ENCODE results near the gene MOSMO.
A peak's percentile ranks its signal among the peaks of the same experiment; 100 is the strongest.
"Not testable (repeated sequence)": the region's sequence is repeated elsewhere in the genome, so short reads cannot be mapped to it uniquely, and the experiment has no call there.

The MOSMO gene

GRCh38 chr16:22003195-22003594 lies 4.7 kb upstream of the MOSMO start:
- no peak for DNase-seq

GRCh38 chr16:22004341-22004740 lies 3.6 kb upstream of the MOSMO start:
- DNase-seq = no peak

GRCh38 chr16:22005746-22006145 lies 2.2 kb upstream of the MOSMO start:
- DNase-seq = no peak

- no peak for DNase-seq
Measured at GRCh38 chr16:22006636-22007035, 1.3 kb upstream of the MOSMO start.

DNA sequence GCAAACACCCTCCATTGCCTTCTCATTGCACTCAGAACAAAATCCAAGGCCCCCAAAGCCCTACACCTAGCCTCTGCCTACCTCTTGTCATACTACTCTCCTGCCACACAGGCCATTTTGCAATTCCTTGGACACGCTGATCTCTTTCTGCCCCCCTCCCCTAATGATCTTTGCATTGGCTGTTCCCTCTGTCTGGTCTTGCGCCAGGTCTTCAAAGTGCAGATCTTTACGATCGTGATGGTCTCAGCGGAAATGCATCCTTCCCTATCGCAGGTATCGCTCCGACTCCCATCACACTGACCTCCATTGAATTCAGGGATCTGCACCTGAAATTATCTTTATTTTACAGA lies 777 bp upstream of the MOSMO start:
- DNase-seq = no peak

- peak in 2 of 4 experiments; percentile 16 to 19 for DNase-seq
Measured at GRCh38 chr16:22008215-22009059, 526 bp downstream of the MOSMO start.

GRCh38 chr16:22010902-22011301 lies 3.0 kb downstream of the MOSMO start:
- DNase-seq = no peak

DNA sequence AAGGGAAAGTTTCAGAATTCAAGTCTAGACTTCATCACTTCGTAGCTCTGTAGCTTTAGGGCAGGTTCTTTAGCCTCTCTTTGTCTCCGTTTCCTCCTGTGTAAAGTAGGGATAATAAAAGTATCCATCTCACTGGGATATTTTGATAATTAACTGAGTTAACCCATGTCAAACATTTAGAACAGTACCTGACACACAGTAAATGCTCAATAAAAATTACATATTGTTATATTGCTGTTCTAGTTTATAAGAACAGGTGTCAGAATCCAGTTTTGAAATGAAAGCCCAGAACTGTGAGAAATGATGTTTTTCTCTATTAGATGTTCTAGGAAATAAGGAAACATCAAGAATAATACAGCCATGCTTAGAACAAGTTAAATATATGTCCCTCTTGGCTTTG lies 4.3 kb downstream of the MOSMO start:
- no peak for DNase-seq

DNA sequence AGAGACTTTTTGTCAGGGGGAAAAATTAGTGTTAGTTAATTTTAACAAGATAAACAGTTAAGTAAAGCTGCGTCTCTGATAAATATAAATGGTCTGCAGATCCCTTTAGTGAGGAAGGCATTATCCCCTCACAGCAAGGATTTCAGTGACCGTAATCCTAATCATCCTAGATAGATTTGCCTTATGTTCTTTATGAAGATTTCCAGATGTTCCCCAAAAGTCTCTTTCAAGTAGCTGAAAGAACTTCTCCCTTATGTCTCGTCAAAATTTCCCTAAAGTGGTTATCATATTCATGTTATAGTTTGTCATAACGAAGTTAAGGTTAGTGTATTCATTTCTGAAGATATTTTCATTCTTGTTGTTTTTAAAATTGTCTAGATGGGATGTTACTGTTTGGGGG lies 5.6 kb downstream of the MOSMO start:
- no peak for DNase-seq

- DNase-seq = no peak
Measured at GRCh38 chr16:22014271-22014873, 6.5 kb downstream of the MOSMO start.

GRCh38 chr16:22016927-22017326 lies 9.0 kb downstream of the MOSMO start:
- no peak for DNase-seq

DNA sequence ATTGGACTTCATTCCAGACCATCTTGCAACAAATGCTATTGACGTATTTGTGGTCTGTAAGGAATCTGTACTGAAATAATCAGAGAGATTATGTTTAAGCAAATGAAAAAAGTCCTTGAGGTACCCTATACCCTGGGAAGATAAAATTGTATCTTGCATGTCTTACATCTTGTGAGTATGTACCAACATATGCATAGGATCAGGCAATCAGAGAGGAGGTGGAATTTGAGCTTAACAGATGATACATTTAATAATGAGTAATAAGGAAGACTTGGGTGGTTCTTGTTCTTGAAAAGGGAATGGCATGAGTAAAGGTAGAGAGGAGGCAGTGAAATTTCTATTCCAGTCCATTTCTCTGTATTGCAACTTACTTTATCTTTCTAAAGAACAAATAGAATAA lies 10.6 kb downstream of the MOSMO start:
- no peak for DNase-seq

DNA sequence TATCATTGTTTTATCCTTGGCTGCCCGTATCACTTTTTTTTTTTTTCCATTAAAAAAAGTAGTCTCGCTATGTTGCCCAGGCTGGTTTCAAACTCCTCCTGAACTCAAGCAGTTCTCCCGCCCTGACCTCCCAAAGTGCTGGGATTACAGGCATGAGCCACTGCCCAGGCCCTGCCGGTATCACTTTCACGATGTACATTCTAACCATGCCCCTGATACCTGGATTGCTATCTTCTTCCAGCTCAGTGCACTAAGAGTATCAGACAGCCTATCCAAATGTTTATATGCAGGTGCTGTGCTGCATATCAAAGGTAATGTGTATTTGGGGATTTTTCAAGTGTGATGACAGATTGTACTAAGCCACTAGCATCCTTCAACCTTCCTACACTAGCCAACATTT lies 14.2 kb downstream of the MOSMO start:
- no peak for DNase-seq

GRCh38 chr16:22023505-22023904 lies 15.6 kb downstream of the MOSMO start:
- DNase-seq = no peak

DNA sequence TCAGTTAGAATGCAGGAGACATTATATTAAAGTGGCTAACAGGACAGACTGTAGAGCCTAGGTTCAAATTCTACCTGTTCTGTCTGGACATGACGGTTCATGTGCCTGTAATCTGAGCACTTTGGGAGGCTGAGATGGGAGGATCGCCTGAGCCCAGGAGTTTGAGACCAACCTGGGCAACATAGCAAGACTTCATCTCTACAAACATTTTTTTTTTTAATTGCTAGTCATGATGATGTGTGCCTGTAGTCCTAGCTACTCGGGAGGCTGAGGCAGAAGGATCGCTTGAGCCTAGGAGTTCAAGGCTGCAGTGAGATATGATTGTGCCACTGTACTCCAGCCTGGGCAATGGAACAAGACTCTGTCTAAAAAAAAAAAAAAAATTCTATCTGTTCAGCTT lies 16.9 kb downstream of the MOSMO start:
- DNase-seq = not testable (repeated sequence)

DNA sequence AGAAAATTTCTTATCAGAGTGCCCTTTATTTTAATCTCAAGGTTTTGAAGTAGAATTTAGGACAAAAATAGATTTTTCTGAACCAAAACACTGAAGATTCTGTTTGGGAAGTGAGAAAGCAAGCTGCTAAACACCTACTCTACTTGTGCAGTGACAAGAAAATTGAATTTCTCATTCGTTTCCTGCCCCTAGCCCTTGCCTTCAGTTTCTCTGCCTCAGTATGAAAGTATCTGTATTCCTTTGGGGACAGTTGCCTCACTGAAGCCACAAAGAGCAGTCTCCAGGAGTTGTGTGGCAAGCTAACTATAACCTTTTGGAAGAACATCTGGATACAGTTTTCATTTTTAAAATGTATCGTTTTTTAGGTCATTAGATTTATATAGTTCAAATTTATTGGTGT lies 19.7 kb downstream of the MOSMO start:
- DNase-seq = no peak

DNA sequence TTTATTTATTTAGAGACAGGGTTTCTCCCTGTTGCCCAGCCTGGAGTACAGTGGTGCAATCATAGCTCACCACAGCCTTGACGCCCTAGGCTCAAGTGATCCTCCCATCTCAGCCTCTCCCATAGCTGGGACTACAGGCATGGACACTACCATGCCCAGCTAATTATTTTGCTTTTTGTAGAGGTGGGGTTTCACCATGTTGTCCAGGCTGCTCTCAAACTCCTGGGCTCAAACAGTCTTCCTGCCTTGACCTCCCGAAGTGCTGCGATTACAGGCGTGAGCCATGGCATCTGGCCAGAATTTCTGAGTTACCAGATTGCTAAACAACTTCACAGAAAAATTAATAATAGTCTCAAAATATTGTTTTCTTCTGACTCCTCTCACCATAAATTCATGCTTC lies 21.7 kb downstream of the MOSMO start:
- DNase-seq = no peak

- DNase-seq = no peak
Measured at GRCh38 chr16:22030087-22030812, 22.3 kb downstream of the MOSMO start.

DNA sequence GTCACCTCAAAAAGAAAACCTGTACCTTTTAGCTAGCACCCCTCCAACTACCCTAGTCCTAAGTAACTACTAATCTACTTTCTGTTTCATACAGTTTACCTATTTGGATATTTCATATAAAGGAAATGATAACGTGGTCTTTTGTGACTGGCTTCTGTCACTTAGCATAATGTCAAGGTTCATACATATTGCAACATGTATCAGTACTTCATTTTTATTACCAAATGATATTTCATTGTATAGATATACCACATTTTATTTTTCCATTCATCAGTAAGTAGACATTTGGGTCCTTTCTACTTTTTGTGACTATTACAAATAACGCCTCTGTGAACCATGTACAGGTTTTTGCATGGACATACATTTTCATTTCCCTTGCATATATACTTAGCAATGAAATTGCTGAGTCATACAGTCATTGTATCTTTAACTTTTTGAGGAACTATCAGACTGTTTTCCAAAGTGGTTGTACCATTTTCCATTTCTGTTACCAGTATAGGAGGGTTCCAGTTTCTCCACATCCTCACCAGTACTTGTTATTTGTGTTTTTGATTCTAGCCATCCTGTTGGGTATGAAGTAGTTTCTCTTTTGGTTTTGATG lies 23.7 kb downstream of the MOSMO start:
- no peak for DNase-seq

- DNase-seq = no peak
Measured at GRCh38 chr16:22034503-22034902, 26.6 kb downstream of the MOSMO start.

DNA sequence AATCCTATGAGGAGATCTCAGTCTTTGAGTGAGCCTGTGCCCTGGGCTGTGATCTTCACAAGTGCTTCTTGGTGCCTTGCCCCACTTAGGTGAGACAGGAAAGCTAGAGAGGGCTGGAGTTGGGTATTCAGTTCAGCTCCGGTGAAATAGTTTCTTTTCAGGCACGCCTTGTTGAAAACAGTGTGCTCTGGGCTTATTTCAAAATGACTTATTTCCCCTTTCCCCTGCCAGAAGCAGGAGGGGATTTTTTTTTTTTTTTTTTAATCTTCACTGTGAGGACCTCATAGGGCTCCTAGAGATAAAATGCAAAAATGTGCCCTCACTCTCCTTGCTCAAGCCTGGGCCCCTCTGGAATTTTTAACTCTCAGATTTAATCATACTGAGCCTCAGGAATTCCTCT lies 27.2 kb downstream of the MOSMO start:
- no peak for DNase-seq

- DNase-seq = not testable (repeated sequence)
Measured at GRCh38 chr16:22043882-22044281, 36.0 kb downstream of the MOSMO start.

DNA sequence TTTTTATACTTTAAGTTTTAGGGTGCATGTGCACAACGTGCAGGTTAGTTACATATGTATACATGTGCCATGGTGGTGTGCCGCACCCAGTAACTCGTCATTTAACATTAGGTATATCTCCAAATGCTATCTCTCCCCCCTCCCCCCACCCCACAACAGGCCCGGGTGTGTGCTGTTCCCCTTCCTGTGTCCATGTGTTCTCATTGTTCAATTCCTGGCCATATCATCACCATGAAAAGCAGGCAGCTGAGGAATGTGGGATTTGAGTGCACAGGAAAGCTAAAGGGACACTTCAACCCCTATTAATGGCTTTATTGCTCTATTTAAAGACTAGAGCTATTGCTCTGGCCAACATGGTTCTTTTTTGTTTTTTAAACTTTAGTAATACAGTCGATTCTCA lies 38.0 kb downstream of the MOSMO start:
- DNase-seq = not testable (repeated sequence)

DNA sequence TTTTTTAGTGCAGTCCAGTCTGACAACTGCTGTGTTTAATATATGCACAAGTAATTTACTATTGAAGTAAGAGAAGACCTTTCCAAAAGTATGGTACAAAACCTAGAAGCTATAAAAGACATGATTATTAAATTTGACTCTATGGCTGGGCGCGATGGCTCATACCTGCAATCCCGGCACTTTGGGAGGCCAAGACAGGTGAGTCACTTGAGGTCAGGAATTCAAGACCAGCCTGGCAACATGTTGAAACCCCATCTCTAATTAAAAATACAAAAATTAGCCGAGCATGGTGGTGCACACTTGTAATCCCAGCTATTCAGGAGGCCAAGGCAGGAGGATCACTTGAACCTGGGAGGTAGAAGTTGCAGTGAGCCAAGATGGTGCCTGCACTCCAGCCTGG lies 43.1 kb downstream of the MOSMO start:
- DNase-seq = no peak

Data from activated CD4-positive, CD25-positive, alpha-beta regulatory T cell (primary cell).